K562 (cell line): ENCODE measurements around the gene NAPB. TPM values are rescaled to one million over a fixed set of nuclear protein-coding genes. Genes with fewer than 3 reads are reported as not detected.
A peak's percentile ranks its signal among the peaks of the same experiment; 100 is the strongest.

Experiments used
- BRCA1 ChIP-seq, 2 experiments: fragments of 450-650 bp in 1 of 2; sonication (generic) in 1 of 2; formaldehyde crosslinking in 1 of 2; IDR thresholded peaks; 2 replicates each; pipeline versions ENCODE4 v1.5.0 to v1.6.1; 2017 to 2020; ENCODE audit warnings: mild to moderate bottlenecking in 1 of 2, missing genetic modification reagents in 1 of 2
- CHCHD3 ChIP-seq: fragments of 250-450 bp; sonication (Bioruptor Pico); IDR thresholded peaks from 2 replicates; pipeline ENCODE4 v2.1.2; 2022; ENCODE audit warnings: mild to moderate bottlenecking
- CTCF ChIP-seq, 3 experiments: IDR thresholded peaks in 2 of 3; conservative IDR thresholded peaks in 1 of 3; 2 replicates each; pipeline ENCODE4 v1.5.1; 2011 to 2012; ENCODE audit warnings: low read length in 3 of 3, mild to moderate bottlenecking in 3 of 3, control low read depth in 2 of 3, improper control_type of control experiment in 1 of 3, inconsistent platforms in 1 of 3, low read depth in 1 of 3, mixed read lengths in 1 of 3, moderate library complexity in 1 of 3; ENCODE audit not compliant: insufficient read depth in 2 of 3
- DNMT1 ChIP-seq: fragments of 450-650 bp; IDR thresholded peaks from 2 replicates; pipeline ENCODE4 v1.6.1; 2016; ENCODE audit warnings: antibody characterized with exemption, mild to moderate bottlenecking
- EP400 ChIP-seq: fragments of 450-650 bp; IDR thresholded peaks from 2 replicates; pipeline ENCODE4 v1.6.1; 2017; ENCODE audit warnings: antibody characterized with exemption, mild to moderate bottlenecking, moderate library complexity
- ETS1 ChIP-seq: conservative IDR thresholded peaks from 2 replicates; pipeline ENCODE4 v1.6.1; 2011; ENCODE audit warnings: low read depth, mild to moderate bottlenecking, low read length; ENCODE audit not compliant: control insufficient read depth
- FOXA3 ChIP-seq, 2 experiments: fragments of 450-650 bp in 1 of 2; sonication (generic) in 1 of 2; formaldehyde crosslinking; IDR thresholded peaks in 1 of 2; conservative IDR thresholded peaks in 1 of 2; 2 replicates each; pipeline versions ENCODE4 v1.4.0 to v1.8.0; 2020 to 2022; ENCODE audit warnings: mild to moderate bottlenecking in 2 of 2, missing genetic modification reagents in 1 of 2
- FOXK2 ChIP-seq, 2 experiments: fragments of 450-650 bp; IDR thresholded peaks in 1 of 2; conservative IDR thresholded peaks in 1 of 2; 2 replicates each; pipeline ENCODE4 v1.6.1; 2016; ENCODE audit warnings: low read depth in 2 of 2, mild to moderate bottlenecking in 1 of 2
- FOXP1 ChIP-seq: sonication (generic); formaldehyde crosslinking; IDR thresholded peaks from 2 replicates; pipeline ENCODE4 v1.8.0; 2022; ENCODE audit warnings: mild to moderate bottlenecking, missing genetic modification reagents
- HDGF ChIP-seq: fragments of 450-650 bp; IDR thresholded peaks from 2 replicates; pipeline ENCODE4 v1.6.1; 2016
- MCM7 ChIP-seq, 2 experiments: fragments of 450-650 bp; IDR thresholded peaks; 2 replicates each; pipeline ENCODE4 v1.6.1; 2016 to 2018
- MTF1 ChIP-seq: fragments of 250-450 bp; sonication (Bioruptor Pico); IDR thresholded peaks from 2 replicates; pipeline ENCODE4 v1.9.0; 2021; ENCODE audit warnings: moderate library complexity, mild to moderate bottlenecking, inconsistent platforms, borderline replicate concordance
- MYC ChIP-seq, 2 experiments: fragments of 250-450 bp in 1 of 2; sonication (Bioruptor Pico) in 1 of 2; IDR thresholded peaks; 2 replicates each; pipeline versions ENCODE4 v1.5.1 to v1.6.1; 2012 to 2021; ENCODE audit warnings: low read depth in 2 of 2, borderline replicate concordance in 1 of 2, improper control_type of control experiment in 1 of 2, low read length in 1 of 2, mild to moderate bottlenecking in 1 of 2, moderate library complexity in 1 of 2
- NFIC ChIP-seq: fragments of 450-650 bp; IDR thresholded peaks from 2 replicates; pipeline ENCODE4 v1.6.1; 2017; ENCODE audit warnings: mild to moderate bottlenecking, inconsistent platforms
- NR2C1 ChIP-seq, 2 experiments: fragments of 450-650 bp; IDR thresholded peaks; 2 replicates each; pipeline ENCODE4 v1.6.1; 2017; ENCODE audit warnings: mild to moderate bottlenecking in 2 of 2, antibody characterized with exemption in 1 of 2, inconsistent platforms in 1 of 2, missing compliant biosample characterization in 1 of 2, missing genetic modification characterization in 1 of 2
- NR4A1 ChIP-seq, 2 experiments: fragments of 250-450 bp in 1 of 2; fragments of 450-650 bp in 1 of 2; sonication (Bioruptor Pico) in 1 of 2; IDR thresholded peaks; 2 replicates each; pipeline versions ENCODE4 v1.4.0 to v1.6.1; 2016 to 2020; ENCODE audit warnings: mild to moderate bottlenecking in 2 of 2, missing compliant biosample characterization in 1 of 2, missing genetic modification characterization in 1 of 2, moderate library complexity in 1 of 2
- PYGO2 ChIP-seq: fragments of 450-650 bp; IDR thresholded peaks from 2 replicates; pipeline ENCODE4 v1.6.1; 2016; ENCODE audit warnings: mild to moderate bottlenecking, missing genetic modification characterization, moderate library complexity, missing compliant biosample characterization
- RBM34 ChIP-seq: fragments of 200-400 bp; formaldehyde crosslinking; IDR thresholded peaks from 2 replicates; pipeline ENCODE4 v1.6.1; 2018; ENCODE audit warnings: low read length, borderline replicate concordance; ENCODE audit not compliant: insufficient read depth
- RNF2 ChIP-seq: sonication (generic); IDR thresholded peaks from 2 replicates; pipeline ENCODE4 v1.6.1; 2016
- TAF7 ChIP-seq: fragments of 450-650 bp; IDR thresholded peaks from 2 replicates; pipeline ENCODE4 v1.6.1; 2016; ENCODE audit warnings: missing genetic modification characterization, missing compliant biosample characterization
- TFAM ChIP-seq: fragments of 250-450 bp; sonication (Bioruptor Pico); conservative IDR thresholded peaks from 2 replicates; pipeline ENCODE4 v1.5.0; 2021; ENCODE audit warnings: mild to moderate bottlenecking, moderate library complexity
- USF1 ChIP-seq: sonication (generic); formaldehyde crosslinking; IDR thresholded peaks from 2 replicates; pipeline ENCODE4 v1.9.0; 2022; ENCODE audit warnings: mild to moderate bottlenecking, missing genetic modification reagents
- ZNF12 ChIP-seq: sonication (generic); formaldehyde crosslinking; IDR thresholded peaks from 2 replicates; pipeline ENCODE4 v1.4.0; 2020; ENCODE audit warnings: mild to moderate bottlenecking, missing genetic modification reagents
- ZNF134 ChIP-seq: fragments of 250-450 bp; sonication (Bioruptor Pico); conservative IDR thresholded peaks from 2 replicates; pipeline ENCODE4 v1.4.0; 2020
- polyA plus RNA-seq, 8 experiments: library from polyadenylated mRNA; depleted of rRNA in 4 of 8; stranded (reverse) in 5 of 8; unstranded in 3 of 8; fragments of >200 nt; fragmentation: Nextera tagmentation in 2 of 8; fragmentation: Illumina TruSeq in 1 of 8; extraction: Ambion mirVana in 2 of 8; extraction: Trizol in 1 of 8; gene quantifications; 2 replicates each; pipeline versions ENCODE4 v1.2.1 to v1.2.3, GENCODE V29; 2011 to 2014; ENCODE audit warnings: inconsistent platforms in 1 of 8, missing spikeins in 1 of 8
- total RNA-seq, 7 experiments: library from RNA; depleted of rRNA in 6 of 7; stranded (reverse); fragments of >200 nt in 6 of 7; fragmentation: Illumina TruSeq in 2 of 7; extraction: Trizol in 2 of 7; gene quantifications; 2 replicates each; pipeline versions ENCODE4 v1.2.1 to v1.2.3, GENCODE V29; 2011 to 2021; ENCODE audit warnings: low replicate concordance in 1 of 7

NAPB gene
- total and polyA plus RNA-seq, 9 of the 15 experiments (the other 6 are each of a cell fraction or from before 2014, with no cell fraction given) = 1.4 to 7.7 (median 5.2) TPM

GRCh38 chr20:23350904-23351838 is 70.1 kb downstream of the NAPB start (continued):
- no peak for TF ChIP-seq ZNF134 (CRISPR knock-in tag)
- TF ChIP-seq RBM34 = no peak
- TF ChIP-seq MYC (IDR thresholded peaks at IDR 0.05; ENCODE audit: low read depth, low read length) = peak; percentile 5
- TF ChIP-seq MYC (CRISPR knock-in tag; IDR thresholded peaks at IDR 0.05; ENCODE audit: borderline replicate concordance, low read depth) = no peak
- no peak for TF ChIP-seq NR4A1 (CRISPR knock-in tag; IDR thresholded peaks at IDR 0.05)
- no peak for TF ChIP-seq NR4A1 (tag; IDR thresholded peaks at IDR 0.05)
- no peak for TF ChIP-seq DNMT1
- TF ChIP-seq MTF1 (CRISPR knock-in tag) = no peak
- no peak for TF ChIP-seq CTCF (IDR thresholded peaks at IDR 0.05 in 2 of 3, conservative IDR thresholded peaks at IDR 0.05 in 1 of 3; ENCODE audit: insufficient read depth in 2 of 3, low read depth in 1 of 3, low read length in 3 of 3)
- TF ChIP-seq FOXA3 (CRISPR knock-in tag; conservative IDR thresholded peaks at IDR 0.05 in 1 of 2, IDR thresholded peaks at IDR 0.05 in 1 of 2) = no peak
- TF ChIP-seq MCM7 (IDR thresholded peaks at IDR 0.05) = no peak
- no peak for TF ChIP-seq EP400
- peak; percentile 2; the same call in 1 of the 2 replicates for TF ChIP-seq NFIC
- no peak for TF ChIP-seq TFAM (CRISPR knock-in tag)
- no peak for TF ChIP-seq RNF2
- TF ChIP-seq TAF7 (tag) = no peak
- TF ChIP-seq HDGF = no peak
- no peak for TF ChIP-seq NR2C1 (IDR thresholded peaks at IDR 0.05)
- TF ChIP-seq NR2C1 (tag; IDR thresholded peaks at IDR 0.05) = no peak
- TF ChIP-seq ETS1 = 0 out of 2 replicates have a peak, but pooled peaks have one; percentile 16
- TF ChIP-seq ZNF12 (CRISPR knock-in tag) = 0 out of 2 replicates have a peak, but pooled peaks have one; percentile 14
- no peak for TF ChIP-seq BRCA1 (IDR thresholded peaks at IDR 0.05)
- TF ChIP-seq BRCA1 (CRISPR knock-in tag; IDR thresholded peaks at IDR 0.05) = no peak
- no peak for TF ChIP-seq CHCHD3 (CRISPR knock-in tag)
- TF ChIP-seq FOXK2 (conservative IDR thresholded peaks at IDR 0.05 in 1 of 2, IDR thresholded peaks at IDR 0.05 in 1 of 2; ENCODE audit: low read depth in 2 of 2) = peak in 1 of 2 experiments; percentile 19; a peak in 1 of 4 replicates
- TF ChIP-seq USF1 (CRISPR knock-in tag) = peak; percentile 68
- TF ChIP-seq PYGO2 (tag) = no peak
- no peak for TF ChIP-seq FOXP1 (CRISPR knock-in tag)
